HepG2 (cell line): Measurements from ENCODE around the gene RGS14. TPM values are rescaled to one million over a fixed set of nuclear protein-coding genes. Genes with fewer than 3 reads are reported as not detected.

Source experiments
- ATF7-NPFF ChIP-seq: sonication (generic); formaldehyde crosslinking; IDR thresholded peaks from 2 replicates; pipeline ENCODE4 v1.8.1; 2023; ENCODE audit warnings: mild to moderate bottlenecking, low read depth, missing genetic modification reagents, moderate library complexity
- CBX5 ChIP-seq: sonication (generic); formaldehyde crosslinking; IDR thresholded peaks from 2 replicates; pipeline ENCODE4 v1.4.0; 2020; ENCODE audit warnings: missing genetic modification reagents, borderline replicate concordance
- CENPX ChIP-seq: sonication (generic); formaldehyde crosslinking; IDR thresholded peaks from 2 replicates; pipeline ENCODE4 v1.9.0; 2021; ENCODE audit warnings: mild to moderate bottlenecking, missing genetic modification reagents, moderate library complexity
- GFI1 ChIP-seq: sonication (generic); formaldehyde crosslinking; IDR thresholded peaks from 2 replicates; pipeline ENCODE4 v1.5.0; 2020; ENCODE audit warnings: missing genetic modification reagents, mild to moderate bottlenecking, borderline replicate concordance
- GTF2F1 ChIP-seq: fragments of 150-350 bp; IDR thresholded peaks from 2 replicates; pipeline ENCODE4 v1.6.1; 2014; ENCODE audit warnings: low read length
- HBP1 ChIP-seq: IDR thresholded peaks from 2 replicates; pipeline ENCODE4 v1.6.1; 2016; ENCODE audit warnings: low read depth, control low read depth
- JARID2 ChIP-seq: sonication (generic); formaldehyde crosslinking; IDR thresholded peaks from 2 replicates; pipeline ENCODE4 v1.8.1; 2023; ENCODE audit warnings: missing genetic modification reagents, inconsistent platforms; ENCODE audit not compliant: insufficient replicate concordance
- KLF6 ChIP-seq: IDR thresholded peaks from 2 replicates; pipeline ENCODE4 v1.8.0; 2016; ENCODE audit warnings: missing biosample characterization, missing genetic modification reagents
- MTA3 ChIP-seq: sonication (generic); formaldehyde crosslinking; IDR thresholded peaks from 2 replicates; pipeline ENCODE4 v1.4.0; 2020; ENCODE audit warnings: missing genetic modification reagents
- MTF1 ChIP-seq: sonication (generic); formaldehyde crosslinking; IDR thresholded peaks from 2 replicates; pipeline ENCODE4 v1.5.0; 2020; ENCODE audit warnings: missing genetic modification reagents
- MZF1 ChIP-seq: sonication (generic); formaldehyde crosslinking; IDR thresholded peaks from 2 replicates; pipeline ENCODE4 v1.8.1; 2023; ENCODE audit warnings: mild to moderate bottlenecking, missing genetic modification reagents, borderline replicate concordance
- POLR2AphosphoS2 ChIP-seq: IDR thresholded peaks from 2 replicates; pipeline ENCODE4 v1.6.1; 2011; ENCODE audit warnings: low read depth, low read length, improper control_type of control experiment
- SMAD9 ChIP-seq: sonication (generic); formaldehyde crosslinking; IDR thresholded peaks from 2 replicates; pipeline ENCODE4 v1.5.1; 2020; ENCODE audit warnings: mild to moderate bottlenecking, missing genetic modification reagents
- ZMYM4 ChIP-seq: sonication (generic); formaldehyde crosslinking; IDR thresholded peaks from 2 replicates; pipeline ENCODE4 v1.8.1; 2023; ENCODE audit warnings: mild to moderate bottlenecking, missing genetic modification reagents
- ZNF136 ChIP-seq: sonication (generic); formaldehyde crosslinking; IDR thresholded peaks from 2 replicates; pipeline ENCODE4 v1.8.1; 2022; ENCODE audit warnings: low read depth, mild to moderate bottlenecking, moderate library complexity, missing genetic modification reagents
- ZNF362 ChIP-seq: sonication (generic); formaldehyde crosslinking; IDR thresholded peaks from 2 replicates; pipeline ENCODE4 v1.4.0; 2020; ENCODE audit warnings: missing genetic modification reagents, mild to moderate bottlenecking, borderline replicate concordance
- ZNF496 ChIP-seq: sonication (generic); formaldehyde crosslinking; IDR thresholded peaks from 2 replicates; pipeline ENCODE4 v1.8.1; 2023; ENCODE audit warnings: mild to moderate bottlenecking, moderate library complexity, missing genetic modification reagents; ENCODE audit not compliant: insufficient replicate concordance
- ZNF556 ChIP-seq: sonication (generic); formaldehyde crosslinking; IDR thresholded peaks from 2 replicates; pipeline ENCODE4 v1.4.0; 2020; ENCODE audit warnings: mild to moderate bottlenecking, missing genetic modification reagents, borderline replicate concordance
- ZSCAN31 ChIP-seq: sonication (generic); formaldehyde crosslinking; IDR thresholded peaks from 2 replicates; pipeline ENCODE4 v1.5.0; 2020; ENCODE audit warnings: low read depth, mild to moderate bottlenecking, missing genetic modification reagents
- polyA plus RNA-seq, 8 experiments: library from polyadenylated mRNA; depleted of rRNA in 3 of 8; stranded (reverse) in 7 of 8; unstranded in 1 of 8; fragments of >200 nt; fragmentation: Illumina TruSeq in 4 of 8; extraction: Trizol in 4 of 8; gene quantifications; 2 replicates each; pipeline versions ENCODE4 v1.2.1 to v1.2.3, GENCODE V29; 2011 to 2016; ENCODE audit warnings: low read depth in 4 of 8, missing spikeins in 1 of 8, mixed read lengths in 1 of 8; ENCODE audit not compliant: insufficient read depth in 1 of 8
- total RNA-seq, 5 experiments: library from RNA; depleted of rRNA; stranded (reverse); fragments of >200 nt; fragmentation: Illumina TruSeq; extraction: Trizol; gene quantifications; 2 replicates each; pipeline ENCODE4 v1.2.3, GENCODE V29; 2016; ENCODE audit warnings: low read depth in 1 of 5
- TF ChIP-seq, protein P1 (sequence below): sonication (generic); formaldehyde crosslinking; conservative IDR thresholded peaks from 2 replicates; pipeline ENCODE4 v1.4.0; 2020; ENCODE audit warnings: missing genetic modification reagents
- TF ChIP-seq, protein P2 (sequence below): sonication (generic); formaldehyde crosslinking; IDR thresholded peaks from 2 replicates; pipeline ENCODE4 v1.5.1; 2020; ENCODE audit warnings: mild to moderate bottlenecking, missing genetic modification reagents, moderate library complexity
- TF ChIP-seq, protein P3 (sequence below): sonication (generic); formaldehyde crosslinking; IDR thresholded peaks from 2 replicates; pipeline ENCODE4 v1.8.1; 2023; ENCODE audit warnings: missing genetic modification reagents, inconsistent platforms, borderline replicate concordance

RGS14 gene
- total and polyA plus RNA-seq, 2 of the 13 experiments (the other 11 are each of a cell fraction or from before 2014, with no cell fraction given), result 11.1 to 17.2 TPM

GRCh38 chr5:177366528-177367322 is 9.0 kb downstream of the RGS14 start (continued):
- TF ChIP-seq, protein P1, sequence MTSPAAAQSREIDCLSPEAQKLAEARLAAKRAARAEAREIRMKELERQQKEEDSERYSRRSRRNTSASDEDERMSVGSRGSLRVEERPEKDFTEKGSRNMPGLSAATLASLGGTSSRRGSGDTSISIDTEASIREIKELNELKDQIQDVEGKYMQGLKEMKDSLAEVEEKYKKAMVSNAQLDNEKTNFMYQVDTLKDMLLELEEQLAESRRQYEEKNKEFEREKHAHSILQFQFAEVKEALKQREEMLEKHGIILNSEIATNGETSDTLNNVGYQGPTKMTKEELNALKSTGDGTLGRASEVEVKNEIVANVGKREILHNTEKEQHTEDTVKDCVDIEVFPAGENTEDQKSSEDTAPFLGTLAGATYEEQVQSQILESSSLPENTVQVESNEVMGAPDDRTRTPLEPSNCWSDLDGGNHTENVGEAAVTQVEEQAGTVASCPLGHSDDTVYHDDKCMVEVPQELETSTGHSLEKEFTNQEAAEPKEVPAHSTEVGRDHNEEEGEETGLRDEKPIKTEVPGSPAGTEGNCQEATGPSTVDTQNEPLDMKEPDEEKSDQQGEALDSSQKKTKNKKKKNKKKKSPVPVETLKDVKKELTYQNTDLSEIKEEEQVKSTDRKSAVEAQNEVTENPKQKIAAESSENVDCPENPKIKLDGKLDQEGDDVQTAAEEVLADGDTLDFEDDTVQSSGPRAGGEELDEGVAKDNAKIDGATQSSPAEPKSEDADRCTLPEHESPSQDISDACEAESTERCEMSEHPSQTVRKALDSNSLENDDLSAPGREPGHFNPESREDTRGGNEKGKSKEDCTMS (CRISPR knock-in tag), result no peak
- TF ChIP-seq, protein P2, sequence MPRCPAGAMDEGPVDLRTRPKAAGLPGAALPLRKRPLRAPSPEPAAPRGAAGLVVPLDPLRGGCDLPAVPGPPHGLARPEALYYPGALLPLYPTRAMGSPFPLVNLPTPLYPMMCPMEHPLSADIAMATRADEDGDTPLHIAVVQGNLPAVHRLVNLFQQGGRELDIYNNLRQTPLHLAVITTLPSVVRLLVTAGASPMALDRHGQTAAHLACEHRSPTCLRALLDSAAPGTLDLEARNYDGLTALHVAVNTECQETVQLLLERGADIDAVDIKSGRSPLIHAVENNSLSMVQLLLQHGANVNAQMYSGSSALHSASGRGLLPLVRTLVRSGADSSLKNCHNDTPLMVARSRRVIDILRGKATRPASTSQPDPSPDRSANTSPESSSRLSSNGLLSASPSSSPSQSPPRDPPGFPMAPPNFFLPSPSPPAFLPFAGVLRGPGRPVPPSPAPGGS (CRISPR knock-in tag), result no peak
- no peak for TF ChIP-seq ZMYM4 (CRISPR knock-in tag)
- TF ChIP-seq MZF1 (CRISPR knock-in tag), result no peak
- no peak for TF ChIP-seq MTA3 (CRISPR knock-in tag)
- TF ChIP-seq ZNF136, result no peak
- TF ChIP-seq ZNF362 (CRISPR knock-in tag), result 0 out of 2 replicates have a peak, but pooled peaks have one; percentile 13
- no peak for TF ChIP-seq ZNF496 (CRISPR knock-in tag)
- no peak for TF ChIP-seq GTF2F1
- TF ChIP-seq CBX5, result no peak
- 0 out of 2 replicates have a peak, but pooled peaks have one; percentile 65 for TF ChIP-seq ZSCAN31 (CRISPR knock-in tag)
- TF ChIP-seq ATF7-NPFF (CRISPR knock-in tag), result no peak
- peak; percentile 75; the same call in 1 of the 2 replicates for TF ChIP-seq KLF6 (CRISPR knock-in tag)
- no peak for TF ChIP-seq CENPX (CRISPR knock-in tag)
- TF ChIP-seq POLR2AphosphoS2, result no peak
- peak; percentile 56; the same call in 1 of the 2 replicates for TF ChIP-seq ZNF556 (CRISPR knock-in tag)
- TF ChIP-seq, protein P3, sequence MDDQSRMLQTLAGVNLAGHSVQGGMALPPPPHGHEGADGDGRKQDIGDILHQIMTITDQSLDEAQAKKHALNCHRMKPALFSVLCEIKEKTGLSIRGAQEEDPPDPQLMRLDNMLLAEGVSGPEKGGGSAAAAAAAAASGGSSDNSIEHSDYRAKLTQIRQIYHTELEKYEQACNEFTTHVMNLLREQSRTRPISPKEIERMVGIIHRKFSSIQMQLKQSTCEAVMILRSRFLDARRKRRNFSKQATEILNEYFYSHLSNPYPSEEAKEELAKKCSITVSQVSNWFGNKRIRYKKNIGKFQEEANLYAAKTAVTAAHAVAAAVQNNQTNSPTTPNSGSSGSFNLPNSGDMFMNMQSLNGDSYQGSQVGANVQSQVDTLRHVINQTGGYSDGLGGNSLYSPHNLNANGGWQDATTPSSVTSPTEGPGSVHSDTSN (CRISPR knock-in tag), result no peak
- no peak for TF ChIP-seq SMAD9 (CRISPR knock-in tag)
- TF ChIP-seq HBP1, result no peak
- no peak for TF ChIP-seq JARID2
- no peak for TF ChIP-seq MTF1 (CRISPR knock-in tag)
- TF ChIP-seq GFI1 (CRISPR knock-in tag), result no peak
